HG03103 (cell line): ENCODE data around the gene GLIPR1L1.
"Not testable (repeated sequence)": the region's sequence is repeated elsewhere in the genome, so short reads cannot be mapped to it uniquely, and the experiment has no call there.

Source experiments
- ATAC-seq: cut with Tn5 transposase; IDR thresholded peaks from one replicate; pipeline ENCODE4 v1.9.1; 2021; ENCODE audit warnings: low read depth; ENCODE audit not compliant: unreplicated experiment

The GLIPR1L1 gene

GRCh38 chr12:75334384-75335030 lies at the start of gene GLIPR1L1:
Gene GLIPR1L1 (plus strand): TSS chr12:75334670. CDS start chr12:75334729, 59 bp downstream.
- peak; percentile 52 for ATAC-seq

DNA sequence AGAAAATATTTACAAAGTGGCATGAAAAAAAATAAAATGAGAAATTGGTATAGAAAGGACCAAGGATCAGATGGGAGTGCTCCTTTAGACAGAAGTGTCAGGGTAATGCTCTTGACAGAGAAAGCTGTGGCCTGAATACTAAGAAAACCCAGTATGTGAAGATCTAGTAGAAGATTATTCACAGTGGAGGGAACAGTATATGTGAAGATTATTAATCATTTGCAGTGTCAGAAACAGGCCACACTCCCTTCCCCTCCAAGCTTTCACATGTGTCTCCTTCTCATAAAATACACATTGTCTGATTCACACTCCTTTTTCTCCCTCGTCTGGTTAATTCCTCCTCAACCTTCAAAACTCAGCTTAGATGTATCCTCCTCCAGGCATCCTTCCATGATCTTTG lies 45.6 kb upstream of the GLIPR1L1 start:
- ATAC-seq, result no peak

DNA sequence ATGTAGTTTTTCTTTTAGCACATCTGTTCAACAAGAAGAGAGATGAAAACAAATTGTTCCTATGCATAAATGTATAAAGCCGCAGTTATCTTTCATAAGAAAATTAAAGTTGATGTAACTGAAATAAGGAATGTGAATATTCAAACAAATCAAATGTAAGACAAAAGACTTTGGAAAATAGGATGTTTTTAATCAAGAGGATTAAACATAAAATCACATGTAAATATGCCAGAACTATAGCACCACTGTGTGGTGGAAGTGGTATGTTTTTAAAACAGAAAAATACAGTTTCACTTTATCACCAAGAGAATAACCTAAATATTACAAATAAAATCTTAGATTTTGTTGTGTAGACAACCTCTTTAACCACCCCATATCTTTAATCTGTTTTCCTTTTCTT lies 44.7 kb upstream of the GLIPR1L1 start:
- no peak for ATAC-seq

GRCh38 chr12:75291014-75291413 lies 43.5 kb upstream of the GLIPR1L1 start:
- ATAC-seq, result no peak

DNA sequence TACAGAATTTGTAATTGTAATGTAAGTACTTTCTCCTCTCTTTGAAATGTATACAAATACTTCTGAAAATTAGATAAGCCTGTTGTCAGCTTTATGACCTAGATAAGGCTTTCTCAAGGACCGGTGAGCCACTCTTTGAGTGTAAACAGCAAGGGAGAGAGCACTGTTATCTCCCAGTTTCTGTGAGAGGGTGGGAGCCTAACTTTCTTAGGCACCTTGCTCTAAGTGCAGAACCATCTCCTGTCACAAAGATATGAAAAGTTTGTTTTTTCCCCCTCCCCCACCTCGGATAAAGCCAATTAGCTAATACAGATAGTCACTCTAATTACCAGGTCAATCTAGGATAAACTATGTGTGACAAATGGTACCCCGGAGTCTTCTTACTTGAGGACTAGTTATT lies 40.1 kb upstream of the GLIPR1L1 start:
- ATAC-seq, result no peak

DNA sequence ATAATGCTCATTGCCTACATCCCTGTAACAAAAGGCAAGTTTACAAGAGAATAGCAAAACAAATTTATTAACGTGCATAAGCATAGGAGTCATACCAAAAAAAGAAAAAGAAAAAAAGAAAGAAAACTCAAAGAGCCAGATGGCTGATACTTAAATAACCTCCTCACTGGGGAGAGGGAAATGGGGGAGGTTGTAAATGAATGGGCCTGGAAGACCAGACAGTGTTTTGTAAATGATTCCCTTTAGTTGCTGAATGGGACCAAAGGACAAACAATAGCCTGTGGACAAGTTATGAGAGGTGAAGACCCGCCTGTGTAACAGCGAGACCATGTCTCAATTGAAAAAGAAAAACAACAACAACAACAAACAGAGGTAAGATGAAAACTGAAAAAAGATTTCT lies 39.7 kb upstream of the GLIPR1L1 start:
- no peak for ATAC-seq

GRCh38 chr12:75302225-75302624 lies 32.2 kb upstream of the GLIPR1L1 start:
- no peak for ATAC-seq

GRCh38 chr12:75302781-75303180 lies 31.7 kb upstream of the GLIPR1L1 start:
- no peak for ATAC-seq

DNA sequence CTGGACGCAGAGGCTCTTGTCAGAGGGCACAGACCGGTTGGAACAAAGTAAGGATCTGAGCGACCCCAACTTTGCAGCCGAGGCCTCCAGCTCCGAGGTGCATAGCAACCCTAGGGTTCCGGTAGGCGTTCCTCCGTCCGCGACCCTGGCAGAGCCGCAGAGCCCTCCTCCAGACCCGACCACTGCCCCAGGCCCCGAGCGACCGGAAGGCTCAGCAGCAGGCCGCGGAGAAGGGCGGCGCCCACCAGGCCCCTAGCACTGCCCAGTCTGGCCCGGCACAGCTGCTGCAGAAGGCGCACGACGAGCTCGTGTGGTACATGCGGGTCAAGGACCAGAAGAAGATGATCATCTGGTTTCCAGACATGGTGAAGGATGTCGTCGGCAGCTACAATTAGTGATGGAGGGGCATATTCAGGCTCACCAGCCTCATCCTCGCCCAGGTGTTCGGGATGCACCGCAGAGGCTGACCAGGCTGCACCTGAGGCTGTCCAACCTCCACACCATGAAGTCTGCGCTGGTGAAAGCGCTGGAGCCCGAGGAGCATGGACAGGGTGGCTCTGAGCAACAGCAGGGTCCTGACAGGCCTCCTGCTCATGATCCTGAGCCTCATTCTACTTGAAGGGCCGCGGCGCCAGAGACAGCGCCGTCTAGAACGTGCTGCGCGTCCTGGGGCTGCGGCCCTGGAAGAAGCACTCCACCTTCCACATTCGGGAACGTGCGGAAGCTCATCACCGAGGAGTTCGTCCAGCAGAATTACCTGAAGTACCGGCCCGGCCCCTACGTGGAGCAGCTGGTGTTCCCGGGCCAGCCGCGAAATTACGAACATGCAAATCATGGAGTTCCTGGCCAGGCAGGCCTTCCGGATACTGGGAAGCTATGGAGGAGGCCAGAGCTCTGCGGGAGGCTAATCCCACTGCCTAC lies 28.8 kb upstream of the GLIPR1L1 start:
- no peak for ATAC-seq

DNA sequence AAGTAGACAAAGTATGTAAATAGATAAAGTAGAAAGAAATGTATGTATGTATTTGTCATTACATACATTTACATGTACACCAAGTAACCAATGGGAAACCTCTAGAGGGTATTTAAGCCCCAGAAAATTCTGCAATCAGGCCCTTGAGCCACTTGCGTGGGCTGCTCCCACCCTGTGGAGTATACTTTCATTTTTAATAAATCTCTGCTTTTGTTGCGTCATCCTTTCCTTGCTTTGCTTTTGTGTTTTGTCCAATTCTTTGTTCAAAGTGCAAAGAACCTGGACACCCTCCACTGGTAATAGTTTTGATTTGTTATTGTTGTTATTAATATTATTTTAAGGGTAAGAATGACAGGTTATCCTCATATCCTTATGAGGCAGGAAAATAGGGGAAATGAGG lies 26.2 kb upstream of the GLIPR1L1 start:
- ATAC-seq, result no peak

- no peak for ATAC-seq
Measured at GRCh38 chr12:75311369-75311768, 23.1 kb upstream of the GLIPR1L1 start.

- no peak for ATAC-seq
Measured at GRCh38 chr12:75315518-75315917, 19.0 kb upstream of the GLIPR1L1 start.

DNA sequence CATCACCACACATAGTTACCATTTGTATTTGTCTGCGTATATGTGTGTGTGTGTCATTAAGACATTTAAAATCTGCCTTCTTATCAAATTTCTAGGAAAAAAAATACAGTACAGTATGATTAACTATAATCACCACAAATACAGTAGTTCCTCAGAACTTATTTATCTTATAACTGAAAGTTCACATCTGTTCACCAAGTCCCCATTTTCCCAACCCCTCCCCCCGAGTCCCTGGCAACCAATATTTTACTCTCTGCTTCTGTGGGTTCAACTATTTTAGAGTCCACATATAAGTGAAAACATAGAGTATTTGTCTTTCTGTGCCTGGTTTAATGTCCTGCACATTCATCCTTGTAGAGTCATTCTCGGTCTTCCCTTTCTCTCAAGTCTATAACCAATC lies 16.7 kb upstream of the GLIPR1L1 start:
- no peak for ATAC-seq

DNA sequence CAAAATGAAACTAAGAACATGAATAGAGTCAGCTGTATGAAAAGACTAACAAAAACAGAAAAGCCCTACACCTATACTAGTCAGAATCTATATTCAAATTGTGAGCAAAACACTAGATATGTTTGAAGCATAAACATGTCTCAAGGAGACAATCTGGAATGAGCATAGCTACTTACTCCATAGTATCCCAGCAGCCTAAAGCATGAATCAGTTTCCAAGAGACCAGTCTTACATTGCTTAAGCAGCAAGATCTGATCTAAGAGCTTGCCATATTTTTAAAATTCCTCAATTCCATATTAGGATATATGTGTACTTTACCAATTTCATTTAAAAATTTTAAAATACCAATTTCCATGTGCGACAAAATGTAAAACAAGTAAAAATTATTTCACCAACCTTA lies 12.0 kb upstream of the GLIPR1L1 start:
- ATAC-seq, result no peak

- ATAC-seq, result no peak
Measured at GRCh38 chr12:75323663-75324062, 10.8 kb upstream of the GLIPR1L1 start.

DNA sequence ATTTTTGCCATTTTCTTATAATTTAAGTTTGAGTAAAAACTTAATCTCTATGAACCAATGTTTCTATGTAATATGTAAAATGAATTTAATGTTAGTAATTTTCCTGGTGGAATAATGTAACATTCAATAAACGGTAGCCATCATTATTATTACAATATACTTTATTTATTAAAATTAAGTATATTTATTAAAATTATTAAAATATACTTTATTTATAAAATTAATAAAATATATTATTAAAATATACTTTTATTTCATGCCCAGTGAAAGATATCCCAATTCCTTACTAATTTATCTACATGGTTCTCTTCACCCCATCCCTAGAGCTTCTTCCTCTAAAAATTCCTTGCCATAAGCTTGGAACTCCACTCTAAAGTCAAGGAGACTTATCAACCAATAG lies 6.8 kb upstream of the GLIPR1L1 start:
- no peak for ATAC-seq

GRCh38 chr12:75329918-75330826 lies 4.3 kb upstream of the GLIPR1L1 start, which contains the start of gene CAPS2:
Gene CAPS2 (minus strand): TSS chr12:75330324. CDS start chr12:75326498, 3,826 bp downstream.
- ATAC-seq, result peak; percentile 80

- peak; percentile 42 for ATAC-seq
Measured at GRCh38 chr12:75337905-75338304, 3.4 kb downstream of the GLIPR1L1 start.

DNA sequence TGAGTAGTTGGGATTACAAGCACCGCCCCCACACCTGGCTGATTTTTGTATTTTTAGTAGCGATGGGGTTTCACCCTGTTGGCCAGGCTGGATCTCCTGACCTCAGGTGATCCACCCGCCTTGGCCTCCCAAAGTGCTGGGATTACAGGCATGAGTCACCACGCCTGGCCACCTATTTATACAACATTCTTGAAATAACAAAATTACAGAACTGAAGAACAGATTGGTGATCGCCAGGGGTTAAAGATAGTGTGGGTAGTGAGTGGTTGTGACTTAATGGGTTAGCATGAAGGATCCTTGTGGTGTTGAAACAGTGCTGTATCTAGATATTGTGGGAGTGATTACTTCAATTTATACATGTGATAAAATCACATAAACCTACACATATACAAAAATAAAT lies 7.4 kb downstream of the GLIPR1L1 start:
- no peak for ATAC-seq

DNA sequence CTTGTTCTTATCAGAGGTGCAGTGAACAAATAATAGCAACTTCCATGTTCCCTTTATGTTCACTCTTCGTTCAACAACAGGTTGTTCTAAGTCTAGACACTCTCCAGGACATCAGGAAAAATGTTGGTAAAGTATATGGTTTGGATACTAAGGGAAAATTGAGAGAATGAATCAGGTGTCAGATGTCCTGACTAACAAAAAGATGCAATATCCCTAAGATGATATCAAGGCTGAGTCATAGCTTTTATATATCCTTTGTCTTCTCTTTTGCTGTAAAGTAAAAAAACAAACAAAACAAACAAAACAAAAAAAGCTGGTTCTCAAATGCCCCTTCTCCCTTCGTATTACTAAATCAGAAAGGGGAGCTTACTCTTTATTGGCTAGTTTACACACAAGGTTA lies 11.1 kb downstream of the GLIPR1L1 start:
- no peak for ATAC-seq

DNA sequence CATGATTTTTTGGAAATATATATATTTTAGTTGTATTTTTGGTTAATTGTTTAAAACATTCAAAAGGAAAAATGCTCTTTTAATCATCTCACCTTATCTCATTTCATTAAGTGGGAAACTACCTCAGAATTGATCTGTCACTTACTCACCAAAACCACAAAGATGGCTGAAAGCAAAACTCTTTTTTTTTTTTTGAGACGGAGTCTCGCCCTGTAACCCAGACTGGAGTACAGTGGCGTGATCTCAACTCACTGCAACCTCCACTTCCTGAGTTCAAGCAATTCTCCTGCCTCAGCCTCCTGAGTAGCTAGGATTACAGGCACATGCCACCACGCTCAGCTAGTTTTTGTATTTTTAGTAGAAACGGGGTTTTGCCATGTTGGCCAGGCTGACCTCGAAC lies 11.7 kb downstream of the GLIPR1L1 start:
- not testable (repeated sequence) for ATAC-seq
